Left lung (tissue), 10 donors: ENCODE results near the gene KSR1. TPM values are rescaled to one million over a fixed set of nuclear protein-coding genes. Genes with fewer than 3 reads are reported as not detected.

Source experiments
- ATAC-seq: fragments of 200-7000 bp; cut with Tn5 transposase; one replicate; pipeline ENCODE4 v1.9.1; 2020; ENCODE audit warnings: moderate library complexity
- DNase-seq, 4 donors: peaks; one replicate each; pipeline ENCODE4 v3.0.0-alpha.2; 2013 to 2020
- H3K27ac ChIP-seq, 2 donors: fragments of 200-600 bp; sonication (generic) in 1 of 2; one replicate each; pipeline versions ENCODE4 v1.5.0 to v1.8.0; 2020 to 2021
- H3K27me3 ChIP-seq, 2 donors: fragments of 200-600 bp; sonication (generic) in 1 of 2; one replicate each; pipeline versions ENCODE4 v1.5.0 to v1.8.0; 2020 to 2021
- H3K36me3 ChIP-seq, 2 donors: fragments of 200-600 bp; sonication (generic) in 1 of 2; one replicate each; pipeline versions ENCODE4 v1.5.0 to v1.8.0; 2020 to 2021
- H3K4me1 ChIP-seq, 2 donors: fragments of 200-600 bp; one replicate each; pipeline ENCODE4 v1.8.0; 2021
- H3K4me3 ChIP-seq, 2 donors: fragments of 200-600 bp; sonication (generic) in 1 of 2; one replicate each; pipeline versions ENCODE4 v1.5.0 to v1.8.0; 2020 to 2021; ENCODE audit warnings: mild to moderate bottlenecking in 1 of 2
- H3K9me3 ChIP-seq, 2 donors: fragments of 200-600 bp; sonication (generic) in 1 of 2; one replicate each; pipeline versions ENCODE4 v1.5.0 to v1.8.0; 2020 to 2021
- CTCF ChIP-seq, 2 donors: fragments of 200-600 bp; sonication (generic) in 1 of 2; IDR thresholded peaks; one replicate each; pipeline versions ENCODE4 v1.5.0 to v1.8.0; 2021; ENCODE audit warnings: antibody characterized with exemption in 2 of 2
- intact Hi-C, 2 donors: fragments of 100-400 bp; cut with DNase I; formaldehyde crosslinking; loops; one replicate each; pipeline versions ENCODE4 v1.11.2 to v1.14.2; 2022
- polyA plus RNA-seq, 6 donors: library from polyadenylated mRNA; unstranded; fragments of 120-200 nt; gene quantifications; one replicate each; pipeline ENCODE4 v1.2.1, GENCODE V29; 2013; ENCODE audit not compliant: insufficient read length in 6 of 6
- total RNA-seq, 2 donors: library from RNA; stranded (reverse); fragmentation: NEBNext Ultra II Directional; extraction: Animal tissue kit (Norgen Biotek cat#: 25700); gene quantifications; one replicate each; pipeline ENCODE4 v1.2.1, GENCODE V29; 2021
- donor health status: DM: no; HTN: yes; CAD: no.
- donor health status: DM: no; HTN: no; CAD: no.

Gene KSR1
- total and polyA plus RNA-seq, 8 donors, result 35.0 to 70.0 (median 62.5) TPM

- Histone ChIP-seq H3K36me3 (no peaks in the 10 kb centered on the region), H3K4me3 (no peak overlapping the region), H3K27ac (no peak overlapping the region), H3K9me3 (no peaks in the 10 kb centered on the region), H3K27me3 (no peaks in the 10 kb centered on the region), H3K4me1 (peaks cover 0 to 6% of the 10 kb centered on the region in 2 donors)
- intact Hi-C loops, result no loop called here
- DNase-seq (no peak), ATAC-seq (no peak)
- no peak for TF ChIP-seq CTCF (IDR thresholded peaks at IDR 0.05)
Observed at GRCh38 chr17:27511168-27511883, 55.1 kb downstream of the KSR1 start.

- Histone ChIP-seq H3K36me3 (no peaks in the 10 kb centered on the region), H3K4me3 (no peak overlapping the region), H3K9me3 (no peaks in the 10 kb centered on the region), H3K4me1 (peaks cover 0 to 6% of the 10 kb centered on the region in 2 donors), H3K27me3 (no peaks in the 10 kb centered on the region), H3K27ac (no peak overlapping the region)
- ATAC-seq (no peak), DNase-seq (no peak)
- intact Hi-C loops, result no loop called here
- no peak for TF ChIP-seq CTCF (IDR thresholded peaks at IDR 0.05)
Observed at GRCh38 chr17:27512031-27512430, 55.8 kb downstream of the KSR1 start.

GRCh38 chr17:27512511-27513346 lies 56.5 kb downstream of the KSR1 start:
- peaks cover 0 to 6% of the 10 kb centered on the region in 2 donors for H3K4me1 ChIP-seq
- no peak overlapping the region for H3K27ac ChIP-seq
- no peak for TF ChIP-seq CTCF (IDR thresholded peaks at IDR 0.05)
- intact Hi-C loops, result no loop called here
- no peaks in the 10 kb centered on the region for H3K27me3 ChIP-seq
- ATAC-seq (no peak), DNase-seq (no peak)
- H3K4me3 ChIP-seq, result no peak overlapping the region
- no peaks in the 10 kb centered on the region for H3K36me3 ChIP-seq
- no peaks in the 10 kb centered on the region for H3K9me3 ChIP-seq

GRCh38 chr17:27513849-27514248 lies 57.6 kb downstream of the KSR1 start:
- intact Hi-C loops, result no loop called here
- no peak for ATAC-seq
- TF ChIP-seq CTCF (IDR thresholded peaks at IDR 0.05), result no peak

More at GRCh38 chr17:27513849-27514248, 57.6 kb downstream of the KSR1 start:
- peaks cover 0 to 13% of the 10 kb centered on the region in 2 donors for H3K4me1 ChIP-seq
- DNase-seq, result no peak
- no peaks in the 10 kb centered on the region for H3K27me3 ChIP-seq
- H3K4me3 ChIP-seq, result no peak overlapping the region
- H3K36me3 ChIP-seq, result no peaks in the 10 kb centered on the region
- H3K9me3 ChIP-seq, result no peaks in the 10 kb centered on the region
- no peak overlapping the region for H3K27ac ChIP-seq
